ENCODE measurements around the gene SERHL2. TPM values are rescaled to one million over a fixed set of nuclear protein-coding genes. Genes with fewer than 3 reads are reported as not detected.
A peak's percentile ranks its signal among the peaks of the same experiment; 100 is the strongest.

Gene SERHL2
- total and polyA plus RNA-seq, 2 experiments from 2014 or later, result 4.8 to 5.0 TPM

- Histone ChIP-seq H4K20me1 (ENCODE audit: insufficient read depth) (no peaks in the 10 kb centered on the region), H3K9ac (peak overlapping the region; percentile 86), H3K9me2 (ENCODE audit: insufficient read depth) (no peaks in the 10 kb centered on the region), H3K36me3 (ENCODE audit: low read depth) (peaks cover 16% of the 10 kb centered on the region), H3K27me3 (replicated peaks; ENCODE audit: insufficient read depth) (no peaks in the 10 kb centered on the region), H3K9me3 (ENCODE audit: low read depth) (no peaks in the 10 kb centered on the region), H3F3A (ENCODE audit: insufficient read depth) (peaks cover 17% of the 10 kb centered on the region; the same call in 1 of the 2 replicates), H3K4me3 (peak overlapping the region; percentile 82), H3K27ac (no peak overlapping the region), H3K4me2 (ENCODE audit: unreplicated experiment) (peak overlapping the region; percentile 71), H2AFZ (peak overlapping the region; percentile 68), H3K79me2 (ENCODE audit: insufficient read depth) (peaks cover 18% of the 10 kb centered on the region), H3K4me1 (ENCODE audit: insufficient read depth) (0 out of 2 replicates have a peak, but pooled peaks cover 3% of the 10 kb centered on the region)
- DNase-seq, result peak; percentile 89
- TF ChIP-seq EZH2phosphoT487 (IDR thresholded peaks at IDR 0.05; ENCODE audit: insufficient read depth, low read depth), result no peak
- TF ChIP-seq EZH2 (IDR thresholded peaks at IDR 0.05; ENCODE audit: insufficient read depth, poor library complexity, severe bottlenecking), result no peak
- in situ Hi-C loops (cut with MboI), result no loop called here
- 6 to 14% methylated on average over 25 to 57 of the region's 64 CpGs for WGBS, 2 experiments (ENCODE audit: low coverage in 1 of 2, low lambda C conversion rate in 2 of 2, missing lambda C conversion rate in 2 of 2)
These were observed 28.3 kb downstream of the SERHL2 start for GRCh38 chr22:42581762-42582716.

- 65 to 82% methylated on average over 1 of the region's 1 CpG for WGBS, 2 experiments (ENCODE audit: low coverage in 1 of 2, low lambda C conversion rate in 2 of 2, missing lambda C conversion rate in 2 of 2)
- Histone ChIP-seq H3K27me3 (replicated peaks; ENCODE audit: insufficient read depth) (no peaks in the 10 kb centered on the region), H4K20me1 (ENCODE audit: insufficient read depth) (no peaks in the 10 kb centered on the region), H3K4me2 (ENCODE audit: unreplicated experiment) (no peak overlapping the region), H2AFZ (no peak overlapping the region), H3K4me1 (ENCODE audit: insufficient read depth) (0 out of 2 replicates have a peak, but pooled peaks cover 3% of the 10 kb centered on the region), H3F3A (ENCODE audit: insufficient read depth) (peaks cover 17% of the 10 kb centered on the region; the same call in 1 of the 2 replicates), H3K27ac (no peak overlapping the region), H3K9me3 (ENCODE audit: low read depth) (no peaks in the 10 kb centered on the region), H3K36me3 (ENCODE audit: low read depth) (peaks cover 23% of the 10 kb centered on the region), H3K79me2 (ENCODE audit: insufficient read depth) (peaks cover 18% of the 10 kb centered on the region), H3K4me3 (no peak overlapping the region), H3K9ac (no peak overlapping the region), H3K9me2 (ENCODE audit: insufficient read depth) (no peaks in the 10 kb centered on the region)
- DNase-seq, result no peak
- in situ Hi-C loops (cut with MboI), result no loop called here
- no peak for TF ChIP-seq EZH2 (IDR thresholded peaks at IDR 0.05; ENCODE audit: insufficient read depth, poor library complexity, severe bottlenecking)
- TF ChIP-seq EZH2phosphoT487 (IDR thresholded peaks at IDR 0.05; ENCODE audit: insufficient read depth, low read depth), result no peak
These were observed 29.2 kb downstream of the SERHL2 start for GRCh38 chr22:42582987-42583386.

DNA sequence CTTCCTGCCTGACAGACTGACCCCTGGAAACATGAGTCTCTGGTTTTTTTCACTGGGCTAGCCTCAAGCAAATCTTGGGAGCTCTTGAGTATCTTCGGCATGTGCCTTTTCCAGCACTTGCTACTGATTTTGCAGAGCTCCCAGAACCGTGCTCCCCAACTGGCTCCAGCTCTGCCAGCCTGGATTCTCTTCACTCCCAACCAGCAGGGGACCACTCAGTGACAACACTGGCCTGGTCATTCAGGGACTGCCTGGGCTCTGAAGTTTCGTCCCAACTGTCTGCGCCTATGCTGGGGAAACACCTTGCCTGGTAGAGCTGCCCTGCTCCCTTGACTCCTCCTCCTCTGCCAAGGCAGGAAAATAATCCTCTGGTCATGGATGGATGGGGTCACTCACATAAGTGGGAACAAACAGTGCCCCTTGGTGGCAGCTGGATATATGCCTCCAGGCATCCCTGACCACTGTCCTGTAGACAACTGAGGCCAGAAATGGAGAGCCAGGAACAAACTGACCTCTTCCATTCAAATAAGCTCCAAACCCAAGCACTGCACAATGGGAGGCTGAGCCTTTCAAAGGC, 30.7 kb downstream of the SERHL2 start:
- H3K79me2 ChIP-seq (ENCODE audit: insufficient read depth), result peaks cover 27% of the 10 kb centered on the region
- H3K9ac ChIP-seq, result no peak overlapping the region
- H3K27me3 ChIP-seq (replicated peaks; ENCODE audit: insufficient read depth), result no peaks in the 10 kb centered on the region
- H3K27ac ChIP-seq, result no peak overlapping the region
- H4K20me1 ChIP-seq (ENCODE audit: insufficient read depth), result no peaks in the 10 kb centered on the region
- no peak for DNase-seq
- in situ Hi-C loops (cut with MboI), result no loop called here
- H2AFZ ChIP-seq, result no peak overlapping the region
- TF ChIP-seq EZH2 (IDR thresholded peaks at IDR 0.05; ENCODE audit: insufficient read depth, poor library complexity, severe bottlenecking) (no peak), EZH2phosphoT487 (IDR thresholded peaks at IDR 0.05; ENCODE audit: insufficient read depth, low read depth) (no peak)
- peaks cover 17% of the 10 kb centered on the region; the same call in 1 of the 2 replicates for H3F3A ChIP-seq (ENCODE audit: insufficient read depth)
- no peaks in the 10 kb centered on the region for H3K9me3 ChIP-seq (ENCODE audit: low read depth)
- 0 out of 2 replicates have a peak, but pooled peaks cover 3% of the 10 kb centered on the region for H3K4me1 ChIP-seq (ENCODE audit: insufficient read depth)
- no peak overlapping the region for H3K4me2 ChIP-seq (ENCODE audit: unreplicated experiment)
- WGBS, 2 experiments (ENCODE audit: low coverage in 1 of 2, low lambda C conversion rate in 2 of 2, missing lambda C conversion rate in 2 of 2), result 91 to 94% methylated on average over 4 of the region's 4 CpGs
- H3K4me3 ChIP-seq, result no peak overlapping the region
- peaks cover 29% of the 10 kb centered on the region for H3K36me3 ChIP-seq (ENCODE audit: low read depth)
- H3K9me2 ChIP-seq (ENCODE audit: insufficient read depth), result no peaks in the 10 kb centered on the region

DNA sequence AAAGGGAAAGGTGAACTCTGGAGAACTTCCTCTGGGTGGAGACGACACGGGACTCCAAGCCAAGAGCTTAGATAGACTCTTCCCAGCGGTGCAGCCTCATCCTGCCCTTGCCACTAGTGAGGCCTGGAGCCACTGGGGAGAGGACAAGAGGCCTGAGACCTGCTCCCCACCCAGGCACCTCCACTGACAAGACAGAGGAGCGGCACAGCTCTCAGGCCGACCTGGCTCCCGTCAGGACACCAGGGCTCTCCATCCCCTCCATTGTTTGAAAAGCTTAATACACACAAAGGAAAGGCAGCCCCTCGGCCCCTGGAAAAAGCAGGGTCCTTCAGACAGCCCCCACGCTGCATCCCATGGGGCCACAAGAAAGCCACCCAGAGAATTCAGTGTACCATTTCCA, 31.3 kb downstream of the SERHL2 start:
- H3K27me3 ChIP-seq (replicated peaks; ENCODE audit: insufficient read depth), result no peaks in the 10 kb centered on the region
- peaks cover 26% of the 10 kb centered on the region for H3K79me2 ChIP-seq (ENCODE audit: insufficient read depth)
- H3K4me2 ChIP-seq (ENCODE audit: unreplicated experiment), result no peak overlapping the region
- 88 to 89% methylated on average over 8 of the region's 8 CpGs for WGBS, 2 experiments (ENCODE audit: low coverage in 1 of 2, low lambda C conversion rate in 2 of 2, missing lambda C conversion rate in 2 of 2)
- H4K20me1 ChIP-seq (ENCODE audit: insufficient read depth), result no peaks in the 10 kb centered on the region
- H3K9ac ChIP-seq, result no peak overlapping the region
- H3K27ac ChIP-seq, result no peak overlapping the region
- in situ Hi-C loops (cut with MboI), result no loop called here
- no peak overlapping the region for H3K4me3 ChIP-seq
- H3K9me2 ChIP-seq (ENCODE audit: insufficient read depth), result no peaks in the 10 kb centered on the region
- 0 out of 2 replicates have a peak, but pooled peaks cover 3% of the 10 kb centered on the region for H3K4me1 ChIP-seq (ENCODE audit: insufficient read depth)
- peaks cover 34% of the 10 kb centered on the region for H3K36me3 ChIP-seq (ENCODE audit: low read depth)
- TF ChIP-seq EZH2phosphoT487 (IDR thresholded peaks at IDR 0.05; ENCODE audit: insufficient read depth, low read depth) (no peak), EZH2 (IDR thresholded peaks at IDR 0.05; ENCODE audit: insufficient read depth, poor library complexity, severe bottlenecking) (no peak)
- no peak for DNase-seq
- H2AFZ ChIP-seq, result no peak overlapping the region
- no peaks in the 10 kb centered on the region for H3K9me3 ChIP-seq (ENCODE audit: low read depth)
- H3F3A ChIP-seq (ENCODE audit: insufficient read depth), result peaks cover 17% of the 10 kb centered on the region; the same call in 1 of the 2 replicates
